H1 (cell line): ENCODE data around the gene GALNT18. TPM values are rescaled to one million over a fixed set of nuclear protein-coding genes. Genes with fewer than 3 reads are reported as not detected.

Experiments
- ATF3 ChIP-seq: IDR thresholded peaks from 2 replicates; pipeline ENCODE4 v1.6.1; 2011; ENCODE audit warnings: low read depth, mild to moderate bottlenecking, low read length; ENCODE audit not compliant: insufficient read depth
- BCL11A ChIP-seq, 2 experiments: IDR thresholded peaks; one replicate each; pipeline ENCODE4 v1.6.1; 2011; ENCODE audit warnings: low read depth in 2 of 2, low read length in 2 of 2, mild to moderate bottlenecking in 2 of 2
- CBX5 ChIP-seq: fragments of 300-800, 300-1000 bp; sonication (generic); IDR thresholded peaks from 2 replicates; pipeline ENCODE4 v1.7.1; 2016; ENCODE audit warnings: antibody characterized with exemption, low read length, low read depth
- CHD1 ChIP-seq: IDR thresholded peaks from 2 replicates; pipeline ENCODE4 v1.6.1; 2012; ENCODE audit warnings: low read depth, low read length, improper control_type of control experiment
- CTCF ChIP-seq, 3 experiments: IDR thresholded peaks; 1 replicate in 2 of 3; 2 replicates in 1 of 3; pipeline versions ENCODE4 v1.5.1 to v1.6.1; 2011; ENCODE audit warnings: low read length in 3 of 3, mild to moderate bottlenecking in 3 of 3, inconsistent platforms in 2 of 3, low read depth in 1 of 3, moderate library complexity in 1 of 3; ENCODE audit not compliant: insufficient read depth in 1 of 3; ENCODE audit errors: control extremely low read depth in 1 of 3
- E2F6 ChIP-seq: IDR thresholded peaks from 2 replicates; pipeline ENCODE4 v1.6.1; 2012; ENCODE audit warnings: inconsistent platforms
- GABPA ChIP-seq: IDR thresholded peaks from 2 replicates; pipeline ENCODE4 v1.6.1; 2011; ENCODE audit warnings: mild to moderate bottlenecking, low read length, moderate library complexity, borderline replicate concordance; ENCODE audit not compliant: insufficient read depth
- NANOG ChIP-seq: IDR thresholded peaks from 2 replicates; pipeline ENCODE4 v1.6.1; 2011; ENCODE audit warnings: low read length, low read depth, mild to moderate bottlenecking, inconsistent platforms; ENCODE audit not compliant: insufficient read depth, poor library complexity, severe bottlenecking
- SRF ChIP-seq: IDR thresholded peaks from 2 replicates; pipeline ENCODE4 v1.6.1; 2011; ENCODE audit warnings: mild to moderate bottlenecking, low read depth, low read length, moderate library complexity
- TEAD4 ChIP-seq: IDR thresholded peaks from 2 replicates; pipeline ENCODE4 v1.6.1; 2012; ENCODE audit warnings: low read depth, low read length, inconsistent platforms, mixed read lengths
- polyA plus RNA-seq, 7 experiments: library from polyadenylated mRNA; depleted of rRNA in 3 of 7; stranded (reverse) in 5 of 7; unstranded in 2 of 7; fragments of >200 nt in 5 of 7; fragments of 200-250 nt in 2 of 7; gene quantifications; 1 replicate in 5 of 7; 2 replicates in 1 of 7; 4 replicates in 1 of 7; pipeline versions ENCODE4 v1.2.1 to v1.2.3, GENCODE V29; 2011 to 2013; ENCODE audit warnings: missing spikeins in 2 of 7, mixed read lengths in 2 of 7
- total RNA-seq: library from RNA; stranded (reverse); fragmentation: NEBNext Ultra II Directional; extraction: Animal tissue kit (Norgen Biotek cat#: 25700); gene quantifications from 2 replicates; pipeline ENCODE4 v1.2.1, GENCODE V29; 2021

GALNT18 gene
- total and polyA plus RNA-seq, 2 of the 8 experiments (the other 6 are each of a cell fraction or from before 2014, with no cell fraction given), result 6.0 to 9.4 TPM

GRCh38 chr11:11512090-11512489 lies 109.7 kb downstream of the GALNT18 start (continued):
- TF ChIP-seq ATF3 (no peak), NANOG (no peak), CHD1 (no peak), SRF (no peak), TEAD4 (no peak), CBX5 (no peak), BCL11A (IDR thresholded peaks at IDR 0.05; ENCODE audit: low read depth in 2 of 2, low read length in 2 of 2) (no peak), CTCF (IDR thresholded peaks at IDR 0.05; ENCODE audit: control extremely low read depth in 1 of 3, insufficient read depth in 1 of 3, low read depth in 1 of 3, low read length in 3 of 3) (no peak), E2F6 (no peak), GABPA (no peak)
